HepG2 (cell line): ENCODE data around the gene MAPK1.

ENCODE experiments used
- HDAC6 ChIP-seq: fragments of 200-600 bp; sonication (generic); IDR thresholded peaks from 2 replicates; pipeline ENCODE4 v1.7.0; 2017; ENCODE audit warnings: mild to moderate bottlenecking, antibody characterized with exemption, low read length, low read depth
- PTBP1 ChIP-seq: fragments of 200-400 bp; formaldehyde crosslinking; IDR thresholded peaks from 2 replicates; pipeline ENCODE4 v1.6.1; 2018; ENCODE audit warnings: low read length, low read depth; ENCODE audit not compliant: poor library complexity, severe bottlenecking
- ZSCAN30 ChIP-seq: sonication (generic); formaldehyde crosslinking; IDR thresholded peaks from 2 replicates; pipeline ENCODE4 v1.5.0; 2020; ENCODE audit warnings: mild to moderate bottlenecking, missing genetic modification reagents
- TF ChIP-seq, protein P1 (sequence below): sonication (generic); formaldehyde crosslinking; IDR thresholded peaks from 2 replicates; pipeline ENCODE4 v1.4.0; 2020; ENCODE audit warnings: missing genetic modification reagents, borderline replicate concordance
- TF ChIP-seq, protein P2 (sequence below): sonication (generic); formaldehyde crosslinking; IDR thresholded peaks from 2 replicates; pipeline ENCODE4 v1.5.0; 2020; ENCODE audit warnings: mild to moderate bottlenecking, missing genetic modification reagents, moderate library complexity
- TF ChIP-seq, protein P3 (sequence below): IDR thresholded peaks from 2 replicates; pipeline ENCODE4 v1.6.1; 2016; ENCODE audit warnings: control low read depth
- TF ChIP-seq, protein P4 (sequence below): sonication (generic); formaldehyde crosslinking; IDR thresholded peaks from 2 replicates; pipeline ENCODE4 v1.4.0; 2020; ENCODE audit warnings: low read depth, missing genetic modification reagents
- TF ChIP-seq, protein P5 (sequence below): sonication (generic); formaldehyde crosslinking; IDR thresholded peaks from 2 replicates; pipeline ENCODE4 v1.4.0; 2020; ENCODE audit warnings: missing genetic modification reagents, borderline replicate concordance

DNA sequence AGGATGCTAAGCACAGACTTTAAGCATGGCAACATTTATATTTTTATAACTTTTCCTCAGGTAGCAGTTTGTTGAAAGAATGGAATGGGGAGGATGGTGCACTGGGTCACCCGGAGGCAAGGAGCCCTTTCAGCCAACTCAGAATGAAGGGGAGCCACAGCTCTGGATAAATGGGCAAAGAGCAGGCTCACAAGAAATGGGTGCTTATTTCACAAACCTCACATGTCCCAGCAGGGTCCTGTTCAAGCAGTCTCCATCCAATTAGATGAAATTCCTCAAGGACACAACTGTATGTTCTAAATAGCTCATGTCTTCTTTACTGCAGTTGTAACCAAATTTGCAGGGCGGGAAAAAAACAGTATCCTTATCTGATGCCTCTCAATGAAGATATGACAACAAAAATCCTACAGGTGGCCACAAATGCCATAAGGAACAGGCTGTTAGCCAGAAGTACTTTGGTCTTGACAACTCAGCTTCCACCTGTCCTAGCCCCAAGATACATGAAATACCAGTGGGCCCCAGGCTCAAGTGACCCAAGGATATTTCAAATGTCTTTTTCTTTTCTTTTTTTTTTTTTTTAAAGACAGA is 48.2 kb downstream of the MAPK1 start:
- TF ChIP-seq, protein P1, sequence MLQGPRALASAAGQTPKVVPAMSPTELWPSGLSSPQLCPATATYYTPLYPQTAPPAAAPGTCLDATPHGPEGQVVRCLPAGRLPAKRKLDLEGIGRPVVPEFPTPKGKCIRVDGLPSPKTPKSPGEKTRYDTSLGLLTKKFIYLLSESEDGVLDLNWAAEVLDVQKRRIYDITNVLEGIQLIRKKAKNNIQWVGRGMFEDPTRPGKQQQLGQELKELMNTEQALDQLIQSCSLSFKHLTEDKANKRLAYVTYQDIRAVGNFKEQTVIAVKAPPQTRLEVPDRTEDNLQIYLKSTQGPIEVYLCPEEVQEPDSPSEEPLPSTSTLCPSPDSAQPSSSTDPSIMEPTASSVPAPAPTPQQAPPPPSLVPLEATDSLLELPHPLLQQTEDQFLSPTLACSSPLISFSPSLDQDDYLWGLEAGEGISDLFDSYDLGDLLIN (CRISPR knock-in tag) = no peak
- TF ChIP-seq, protein P2, sequence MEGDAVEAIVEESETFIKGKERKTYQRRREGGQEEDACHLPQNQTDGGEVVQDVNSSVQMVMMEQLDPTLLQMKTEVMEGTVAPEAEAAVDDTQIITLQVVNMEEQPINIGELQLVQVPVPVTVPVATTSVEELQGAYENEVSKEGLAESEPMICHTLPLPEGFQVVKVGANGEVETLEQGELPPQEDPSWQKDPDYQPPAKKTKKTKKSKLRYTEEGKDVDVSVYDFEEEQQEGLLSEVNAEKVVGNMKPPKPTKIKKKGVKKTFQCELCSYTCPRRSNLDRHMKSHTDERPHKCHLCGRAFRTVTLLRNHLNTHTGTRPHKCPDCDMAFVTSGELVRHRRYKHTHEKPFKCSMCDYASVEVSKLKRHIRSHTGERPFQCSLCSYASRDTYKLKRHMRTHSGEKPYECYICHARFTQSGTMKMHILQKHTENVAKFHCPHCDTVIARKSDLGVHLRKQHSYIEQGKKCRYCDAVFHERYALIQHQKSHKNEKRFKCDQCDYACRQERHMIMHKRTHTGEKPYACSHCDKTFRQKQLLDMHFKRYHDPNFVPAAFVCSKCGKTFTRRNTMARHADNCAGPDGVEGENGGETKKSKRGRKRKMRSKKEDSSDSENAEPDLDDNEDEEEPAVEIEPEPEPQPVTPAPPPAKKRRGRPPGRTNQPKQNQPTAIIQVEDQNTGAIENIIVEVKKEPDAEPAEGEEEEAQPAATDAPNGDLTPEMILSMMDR = no peak
- TF ChIP-seq PTBP1 (no peak), ZSCAN30 (no peak), HDAC6 (no peak)
- TF ChIP-seq, protein P3, sequence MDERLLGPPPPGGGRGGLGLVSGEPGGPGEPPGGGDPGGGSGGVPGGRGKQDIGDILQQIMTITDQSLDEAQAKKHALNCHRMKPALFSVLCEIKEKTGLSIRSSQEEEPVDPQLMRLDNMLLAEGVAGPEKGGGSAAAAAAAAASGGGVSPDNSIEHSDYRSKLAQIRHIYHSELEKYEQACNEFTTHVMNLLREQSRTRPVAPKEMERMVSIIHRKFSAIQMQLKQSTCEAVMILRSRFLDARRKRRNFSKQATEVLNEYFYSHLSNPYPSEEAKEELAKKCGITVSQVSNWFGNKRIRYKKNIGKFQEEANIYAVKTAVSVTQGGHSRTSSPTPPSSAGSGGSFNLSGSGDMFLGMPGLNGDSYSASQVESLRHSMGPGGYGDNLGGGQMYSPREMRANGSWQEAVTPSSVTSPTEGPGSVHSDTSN (CRISPR knock-in tag) = no peak
- TF ChIP-seq, protein P4, sequence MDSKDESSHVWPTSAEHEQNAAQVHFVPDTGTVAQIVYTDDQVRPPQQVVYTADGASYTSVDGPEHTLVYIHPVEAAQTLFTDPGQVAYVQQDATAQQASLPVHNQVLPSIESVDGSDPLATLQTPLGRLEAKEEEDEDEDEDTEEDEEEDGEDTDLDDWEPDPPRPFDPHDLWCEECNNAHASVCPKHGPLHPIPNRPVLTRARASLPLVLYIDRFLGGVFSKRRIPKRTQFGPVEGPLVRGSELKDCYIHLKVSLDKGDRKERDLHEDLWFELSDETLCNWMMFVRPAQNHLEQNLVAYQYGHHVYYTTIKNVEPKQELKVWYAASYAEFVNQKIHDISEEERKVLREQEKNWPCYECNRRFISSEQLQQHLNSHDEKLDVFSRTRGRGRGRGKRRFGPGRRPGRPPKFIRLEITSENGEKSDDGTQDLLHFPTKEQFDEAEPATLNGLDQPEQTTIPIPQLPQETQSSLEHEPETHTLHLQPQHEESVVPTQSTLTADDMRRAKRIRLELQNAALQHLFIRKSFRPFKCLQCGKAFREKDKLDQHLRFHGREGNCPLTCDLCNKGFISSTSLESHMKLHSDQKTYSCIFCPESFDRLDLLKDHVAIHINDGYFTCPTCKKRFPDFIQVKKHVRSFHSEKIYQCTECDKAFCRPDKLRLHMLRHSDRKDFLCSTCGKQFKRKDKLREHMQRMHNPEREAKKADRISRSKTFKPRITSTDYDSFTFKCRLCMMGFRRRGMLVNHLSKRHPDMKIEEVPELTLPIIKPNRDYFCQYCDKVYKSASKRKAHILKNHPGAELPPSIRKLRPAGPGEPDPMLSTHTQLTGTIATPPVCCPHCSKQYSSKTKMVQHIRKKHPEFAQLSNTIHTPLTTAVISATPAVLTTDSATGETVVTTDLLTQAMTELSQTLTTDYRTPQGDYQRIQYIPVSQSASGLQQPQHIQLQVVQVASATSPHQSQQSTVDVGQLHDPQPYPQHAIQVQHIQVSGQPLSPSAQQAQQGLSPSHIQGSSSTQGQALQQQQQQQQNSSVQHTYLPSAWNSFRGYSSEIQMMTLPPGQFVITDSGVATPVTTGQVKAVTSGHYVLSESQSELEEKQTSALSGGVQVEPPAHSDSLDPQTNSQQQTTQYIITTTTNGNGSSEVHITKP = no peak
- TF ChIP-seq, protein P5, sequence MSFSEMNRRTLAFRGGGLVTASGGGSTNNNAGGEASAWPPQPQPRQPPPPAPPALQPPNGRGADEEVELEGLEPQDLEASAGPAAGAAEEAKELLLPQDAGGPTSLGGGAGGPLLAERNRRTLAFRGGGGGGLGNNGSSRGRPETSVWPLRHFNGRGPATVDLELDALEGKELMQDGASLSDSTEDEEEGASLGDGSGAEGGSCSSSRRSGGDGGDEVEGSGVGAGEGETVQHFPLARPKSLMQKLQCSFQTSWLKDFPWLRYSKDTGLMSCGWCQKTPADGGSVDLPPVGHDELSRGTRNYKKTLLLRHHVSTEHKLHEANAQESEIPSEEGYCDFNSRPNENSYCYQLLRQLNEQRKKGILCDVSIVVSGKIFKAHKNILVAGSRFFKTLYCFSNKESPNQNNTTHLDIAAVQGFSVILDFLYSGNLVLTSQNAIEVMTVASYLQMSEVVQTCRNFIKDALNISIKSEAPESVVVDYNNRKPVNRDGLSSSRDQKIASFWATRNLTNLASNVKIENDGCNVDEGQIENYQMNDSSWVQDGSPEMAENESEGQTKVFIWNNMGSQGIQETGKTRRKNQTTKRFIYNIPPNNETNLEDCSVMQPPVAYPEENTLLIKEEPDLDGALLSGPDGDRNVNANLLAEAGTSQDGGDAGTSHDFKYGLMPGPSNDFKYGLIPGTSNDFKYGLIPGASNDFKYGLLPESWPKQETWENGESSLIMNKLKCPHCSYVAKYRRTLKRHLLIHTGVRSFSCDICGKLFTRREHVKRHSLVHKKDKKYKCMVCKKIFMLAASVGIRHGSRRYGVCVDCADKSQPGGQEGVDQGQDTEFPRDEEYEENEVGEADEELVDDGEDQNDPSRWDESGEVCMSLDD (CRISPR knock-in tag) = no peak
